Astrocyte of the spinal cord (primary cell): ENCODE data around the gene NMRK1.

Experiments
- DNase-seq: peaks from one replicate; pipeline ENCODE4 v3.0.0; 2011; ENCODE audit warnings: low read depth, low spot score
- H3K4me3 ChIP-seq: 2 replicates; pipeline ENCODE4 v1.5.1; 2011; ENCODE audit warnings: low read depth, mild to moderate bottlenecking, low read length, moderate library complexity
- CTCF ChIP-seq: IDR thresholded peaks from 2 replicates; pipeline ENCODE4 v1.5.1; 2012; ENCODE audit warnings: low read depth, mild to moderate bottlenecking, low read length, inconsistent platforms
- in situ Hi-C: cut with HindIII; loops from 2 replicates; pipeline ENCODE4 v1.10.0; 2017; ENCODE audit warnings: low sequenced_read_pairs

Gene NMRK1

GRCh38 chr9:75092766-75093165, 4.8 kb upstream of the NMRK1 start:
- in situ Hi-C loops, result no loop called here
- DNase-seq, result no peak
- no peak overlapping the region for H3K4me3 ChIP-seq

GRCh38 chr9:75090579-75090978, 2.6 kb upstream of the NMRK1 start:
- no peak overlapping the region for H3K4me3 ChIP-seq
- in situ Hi-C loops, result no loop called here
- TF ChIP-seq CTCF, result no peak
- DNase-seq, result no peak

More at GRCh38 chr9:75092766-75093165, 4.8 kb upstream of the NMRK1 start:
- no peak for TF ChIP-seq CTCF

GRCh38 chr9:75089373-75089766, 1.4 kb upstream of the NMRK1 start:
- in situ Hi-C loops, result no loop called here
- TF ChIP-seq CTCF, result no peak
- DNase-seq, result no peak
- H3K4me3 ChIP-seq, result peak overlapping the region; percentile 84

GRCh38 chr9:75088646-75089372, 854 bp upstream of the NMRK1 start:
- H3K4me3 ChIP-seq, result peak overlapping the region; percentile 84
- TF ChIP-seq CTCF, result peak; percentile 48
- DNase-seq, result peak; percentile 63
- in situ Hi-C loops, result no loop called here

- in situ Hi-C loops, result no loop called here
- DNase-seq, result peak; percentile 63
- H3K4me3 ChIP-seq, result peak overlapping the region; percentile 91
- no peak for TF ChIP-seq CTCF
Measured at GRCh38 chr9:75087289-75087823, 599 bp downstream of the NMRK1 start.

- in situ Hi-C loops, result no loop called here
- DNase-seq, result no peak
- TF ChIP-seq CTCF, result no peak
- H3K4me3 ChIP-seq, result peak overlapping the region; percentile 91
Measured at GRCh38 chr9:75086541-75087288, 1.2 kb downstream of the NMRK1 start.
